22Rv1 (cell line): ENCODE results near the gene CTDSPL.

Experiments
- CTCF ChIP-seq: fragments of 450-650 bp; IDR thresholded peaks from 2 replicates; pipeline ENCODE4 v1.5.1; 2017; ENCODE audit warnings: mild to moderate bottlenecking
- ZFX ChIP-seq: fragments of 450-650 bp; IDR thresholded peaks from 2 replicates; pipeline ENCODE4 v1.6.1; 2017; ENCODE audit warnings: antibody characterized with exemption, borderline replicate concordance

GRCh38 chr3:37921025-37921424 is 59.3 kb downstream of the CTDSPL start:
- TF ChIP-seq CTCF: no peak
- TF ChIP-seq ZFX: no peak
